ENCODE results near the gene TRIM25. TPM values are rescaled to one million over a fixed set of nuclear protein-coding genes. Genes with fewer than 3 reads are reported as not detected.

The TRIM25 gene
- total and polyA plus RNA-seq, 12 donors: 12.6 to 82.4 (median 56.6) TPM

GRCh38 chr17:56886288-56886731, 27.5 kb downstream of the TRIM25 start:
- Histone ChIP-seq H3K27ac (no peak overlapping the region), H3K4me1 (replicated peaks in 1 of 2) (no peaks in the 10 kb centered on the region), H3K36me3 (replicated peaks in 1 of 2) (peaks cover 0 to 11% of the 10 kb centered on the region in 2 donors), H3K27me3 (no peaks in the 10 kb centered on the region), H3K9me3 (replicated peaks in 1 of 3) (no peaks in the 10 kb centered on the region), H3K4me3 (no peak overlapping the region)
- intact Hi-C loops (cut with DNase I): no loop called here
- 89 to 95% (median 91%) methylated on average over 2 of the region's 2 CpGs for WGBS, 4 donors
- no peak for DNase-seq
- TF ChIP-seq CTCF (IDR thresholded peaks at IDR 0.05): no peak
- TF ChIP-seq POLR2A (IDR thresholded peaks at IDR 0.05): no peak

- intact Hi-C loops (cut with DNase I): no loop called here
- Histone ChIP-seq H3K4me1 (replicated peaks in 1 of 2) (no peaks in the 10 kb centered on the region), H3K4me3 (no peak overlapping the region), H3K36me3 (replicated peaks in 1 of 2) (peaks cover 0 to under 1% of the 10 kb centered on the region in 2 donors), H3K27ac (no peak overlapping the region), H3K9me3 (replicated peaks in 1 of 3) (no peaks in the 10 kb centered on the region), H3K27me3 (no peaks in the 10 kb centered on the region)
- DNase-seq: no peak
- WGBS, 4 donors: 54 to 85% (median 72%) methylated on average over 2 of the region's 2 CpGs
- TF ChIP-seq CTCF (IDR thresholded peaks at IDR 0.05) (no peak), POLR2A (IDR thresholded peaks at IDR 0.05) (no peak)
Observed at GRCh38 chr17:56885312-56885657, 28.6 kb downstream of the TRIM25 start.

GRCh38 chr17:56884483-56885311, 29.2 kb downstream of the TRIM25 start:
- no peak overlapping the region for H3K27ac ChIP-seq
- no peaks in the 10 kb centered on the region for H3K27me3 ChIP-seq
- no peaks in the 10 kb centered on the region for H3K9me3 ChIP-seq (replicated peaks in 1 of 3)
- no peaks in the 10 kb centered on the region for H3K4me1 ChIP-seq (replicated peaks in 1 of 2)
- no peak for DNase-seq
- 77 to 82% (median 79%) methylated on average over 6 of the region's 6 CpGs for WGBS, 4 donors
- no peaks in the 10 kb centered on the region for H3K36me3 ChIP-seq (replicated peaks in 1 of 2)
- no peak overlapping the region for H3K4me3 ChIP-seq
- TF ChIP-seq POLR2A (IDR thresholded peaks at IDR 0.05) (no peak), CTCF (IDR thresholded peaks at IDR 0.05) (no peak)
- intact Hi-C loops (cut with DNase I): no loop called here

GRCh38 chr17:56883616-56884015, 30.2 kb downstream of the TRIM25 start:
- H3K27me3 ChIP-seq: no peaks in the 10 kb centered on the region
- TF ChIP-seq CTCF (IDR thresholded peaks at IDR 0.05) (no peak), POLR2A (IDR thresholded peaks at IDR 0.05) (no peak)
- no peaks in the 10 kb centered on the region for H3K9me3 ChIP-seq (replicated peaks in 1 of 3)
- H3K4me3 ChIP-seq: no peak overlapping the region
- DNase-seq: no peak
- no peaks in the 10 kb centered on the region for H3K4me1 ChIP-seq (replicated peaks in 1 of 2)
- intact Hi-C loops (cut with DNase I): no loop called here
- no peaks in the 10 kb centered on the region for H3K36me3 ChIP-seq (replicated peaks in 1 of 2)
- WGBS, 4 donors: 20 to 60% (median 30%) methylated on average over 1 of the region's 1 CpG
- no peak overlapping the region for H3K27ac ChIP-seq

Data from adrenal gland (tissue), 12 donors.